ENCODE results near the gene CLDN9. TPM values are rescaled to one million over a fixed set of nuclear protein-coding genes. Genes with fewer than 3 reads are reported as not detected.
A peak's percentile ranks its signal among the peaks of the same experiment; 100 is the strongest.

The CLDN9 gene
- total and polyA plus RNA-seq, 9 of the 15 experiments (the other 6 are each of a cell fraction or from before 2014, with no cell fraction given), result 0.12 to 0.44 (median 0.22) TPM; not detected in 4

GRCh38 chr16:3020247-3020603 is 7.5 kb downstream of the CLDN9 start, which contains the start of gene TNFRSF12A (continued):
- peak; percentile 61 for TF ChIP-seq CCNT2 (IDR thresholded peaks at IDR 0.05; ENCODE audit: borderline replicate concordance, extremely low read depth, insufficient read length, low read depth, low read length)
- no peak for TF ChIP-seq ZNF57 (CRISPR knock-in tag; IDR thresholded peaks at IDR 0.05)
- no peak for TF ChIP-seq BCOR (IDR thresholded peaks at IDR 0.05)
- TF ChIP-seq ZZZ3 (IDR thresholded peaks at IDR 0.05), result no peak
- peak; percentile 32; the same call in 1 of the 2 replicates for TF ChIP-seq ZNF263 (CRISPR knock-in tag; IDR thresholded peaks at IDR 0.05; ENCODE audit: borderline replicate concordance)
- TF ChIP-seq XRCC3 (IDR thresholded peaks at IDR 0.05), result no peak
- no peak; the same call in 1 of the 2 replicates for TF ChIP-seq SIN3B (IDR thresholded peaks at IDR 0.05; ENCODE audit: low read depth)
- 0 out of 2 replicates have a peak, but pooled peaks have one; percentile 41 for TF ChIP-seq NR2C2 (CRISPR knock-in tag; IDR thresholded peaks at IDR 0.05)
- TF ChIP-seq NR2C2 (tag; IDR thresholded peaks at IDR 0.05), result no peak
- TF ChIP-seq, protein P1, sequence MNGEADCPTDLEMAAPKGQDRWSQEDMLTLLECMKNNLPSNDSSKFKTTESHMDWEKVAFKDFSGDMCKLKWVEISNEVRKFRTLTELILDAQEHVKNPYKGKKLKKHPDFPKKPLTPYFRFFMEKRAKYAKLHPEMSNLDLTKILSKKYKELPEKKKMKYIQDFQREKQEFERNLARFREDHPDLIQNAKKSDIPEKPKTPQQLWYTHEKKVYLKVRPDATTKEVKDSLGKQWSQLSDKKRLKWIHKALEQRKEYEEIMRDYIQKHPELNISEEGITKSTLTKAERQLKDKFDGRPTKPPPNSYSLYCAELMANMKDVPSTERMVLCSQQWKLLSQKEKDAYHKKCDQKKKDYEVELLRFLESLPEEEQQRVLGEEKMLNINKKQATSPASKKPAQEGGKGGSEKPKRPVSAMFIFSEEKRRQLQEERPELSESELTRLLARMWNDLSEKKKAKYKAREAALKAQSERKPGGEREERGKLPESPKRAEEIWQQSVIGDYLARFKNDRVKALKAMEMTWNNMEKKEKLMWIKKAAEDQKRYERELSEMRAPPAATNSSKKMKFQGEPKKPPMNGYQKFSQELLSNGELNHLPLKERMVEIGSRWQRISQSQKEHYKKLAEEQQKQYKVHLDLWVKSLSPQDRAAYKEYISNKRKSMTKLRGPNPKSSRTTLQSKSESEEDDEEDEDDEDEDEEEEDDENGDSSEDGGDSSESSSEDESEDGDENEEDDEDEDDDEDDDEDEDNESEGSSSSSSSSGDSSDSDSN (IDR thresholded peaks at IDR 0.05; ENCODE audit: borderline replicate concordance in 1 of 2, low read depth in 2 of 2, low read length in 2 of 2), result peak; percentile 37 to 85; a peak in 2 of 4 replicates
- peak; percentile 81 for TF ChIP-seq POLR2AphosphoS5 (IDR thresholded peaks at IDR 0.05; ENCODE audit: control insufficient read depth, insufficient read depth, low read depth, low read length)
- TF ChIP-seq, protein P2, sequence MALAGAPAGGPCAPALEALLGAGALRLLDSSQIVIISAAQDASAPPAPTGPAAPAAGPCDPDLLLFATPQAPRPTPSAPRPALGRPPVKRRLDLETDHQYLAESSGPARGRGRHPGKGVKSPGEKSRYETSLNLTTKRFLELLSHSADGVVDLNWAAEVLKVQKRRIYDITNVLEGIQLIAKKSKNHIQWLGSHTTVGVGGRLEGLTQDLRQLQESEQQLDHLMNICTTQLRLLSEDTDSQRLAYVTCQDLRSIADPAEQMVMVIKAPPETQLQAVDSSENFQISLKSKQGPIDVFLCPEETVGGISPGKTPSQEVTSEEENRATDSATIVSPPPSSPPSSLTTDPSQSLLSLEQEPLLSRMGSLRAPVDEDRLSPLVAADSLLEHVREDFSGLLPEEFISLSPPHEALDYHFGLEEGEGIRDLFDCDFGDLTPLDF (CRISPR knock-in tag; IDR thresholded peaks at IDR 0.05), result no peak
- no peak for TF ChIP-seq FOXK2 (conservative IDR thresholded peaks at IDR 0.05 in 1 of 2, IDR thresholded peaks at IDR 0.05 in 1 of 2; ENCODE audit: low read depth in 2 of 2)
- TF ChIP-seq ZNF766 (CRISPR knock-in tag; conservative IDR thresholded peaks at IDR 0.05), result 0 out of 2 replicates have a peak, but pooled peaks have one; percentile 1
- no peak for TF ChIP-seq ARHGAP35 (IDR thresholded peaks at IDR 0.05; ENCODE audit: partially characterized antibody)
- TF ChIP-seq L3MBTL2 (IDR thresholded peaks at IDR 0.05), result 0 out of 2 replicates have a peak, but pooled peaks have one; percentile 56
- TF ChIP-seq ZNF785 (CRISPR knock-in tag; IDR thresholded peaks at IDR 0.05), result no peak
- no peak for TF ChIP-seq KAT7 (CRISPR knock-in tag; IDR thresholded peaks at IDR 0.05; ENCODE audit: borderline replicate concordance)
- TF ChIP-seq ZNF445 (CRISPR knock-in tag; IDR thresholded peaks at IDR 0.05; ENCODE audit: low read depth), result no peak
- no peak for TF ChIP-seq LEF1 (IDR thresholded peaks at IDR 0.05)
- peak; percentile 75 for TF ChIP-seq TBP (optimal IDR thresholded peaks at IDR 0.05; ENCODE audit: low read depth, low read length)
- TF ChIP-seq, protein P3, sequence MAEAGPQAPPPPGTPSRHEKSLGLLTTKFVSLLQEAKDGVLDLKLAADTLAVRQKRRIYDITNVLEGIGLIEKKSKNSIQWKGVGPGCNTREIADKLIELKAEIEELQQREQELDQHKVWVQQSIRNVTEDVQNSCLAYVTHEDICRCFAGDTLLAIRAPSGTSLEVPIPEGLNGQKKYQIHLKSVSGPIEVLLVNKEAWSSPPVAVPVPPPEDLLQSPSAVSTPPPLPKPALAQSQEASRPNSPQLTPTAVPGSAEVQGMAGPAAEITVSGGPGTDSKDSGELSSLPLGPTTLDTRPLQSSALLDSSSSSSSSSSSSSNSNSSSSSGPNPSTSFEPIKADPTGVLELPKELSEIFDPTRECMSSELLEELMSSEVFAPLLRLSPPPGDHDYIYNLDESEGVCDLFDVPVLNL (CRISPR knock-in tag; IDR thresholded peaks at IDR 0.05; ENCODE audit: low read depth), result no peak
- TF ChIP-seq NFE2 (IDR thresholded peaks at IDR 0.05; ENCODE audit: low read depth), result no peak
- TF ChIP-seq NRF1 (conservative IDR thresholded peaks at IDR 0.05 in 1 of 2, IDR thresholded peaks at IDR 0.05 in 1 of 2), result peak; percentile 55 to 56; a peak in 2 of 4 replicates
- no peak for TF ChIP-seq ZNF584 (CRISPR knock-in tag; IDR thresholded peaks at IDR 0.05; ENCODE audit: low read depth)
- no peak for TF ChIP-seq SAFB2 (IDR thresholded peaks at IDR 0.05; ENCODE audit: borderline replicate concordance, low read depth, low read length, severe bottlenecking)
